ENCODE results near the gene CSNK1G2.

Gene CSNK1G2

GRCh38 chr19:1920644-1921043, 20.3 kb upstream of the CSNK1G2 start:
- no peak for DNase-seq

GRCh38 chr19:1921326-1921725, 19.6 kb upstream of the CSNK1G2 start:
- no peak for DNase-seq

- no peak for DNase-seq
These were observed 19.1 kb upstream of the CSNK1G2 start for GRCh38 chr19:1921825-1922224.

- no peak for DNase-seq
These were observed 18.2 kb upstream of the CSNK1G2 start for GRCh38 chr19:1922803-1923202.

GRCh38 chr19:1923319-1923718, 17.7 kb upstream of the CSNK1G2 start:
- no peak for DNase-seq

- no peak for DNase-seq
These were observed 16.5 kb upstream of the CSNK1G2 start for GRCh38 chr19:1924320-1924961.

GRCh38 chr19:1925544-1925943, 15.4 kb upstream of the CSNK1G2 start:
- DNase-seq, result no peak

GRCh38 chr19:1929021-1929742, 11.8 kb upstream of the CSNK1G2 start:
- peak; percentile 80 for DNase-seq

GRCh38 chr19:1931445-1931844, 9.5 kb upstream of the CSNK1G2 start:
- no peak for DNase-seq

GRCh38 chr19:1932395-1932794, 8.6 kb upstream of the CSNK1G2 start:
- DNase-seq, result no peak

GRCh38 chr19:1933244-1933643, 7.7 kb upstream of the CSNK1G2 start:
- no peak for DNase-seq

- no peak for DNase-seq
These were observed 7.0 kb upstream of the CSNK1G2 start for GRCh38 chr19:1933942-1934341.

GRCh38 chr19:1935484-1936208, 5.3 kb upstream of the CSNK1G2 start:
- DNase-seq, result no peak

- DNase-seq, result no peak
These were observed 4.5 kb upstream of the CSNK1G2 start for GRCh38 chr19:1936430-1936829.

- DNase-seq, result no peak
These were observed 3.9 kb upstream of the CSNK1G2 start for GRCh38 chr19:1936916-1937610.

- no peak for DNase-seq
These were observed 2.9 kb upstream of the CSNK1G2 start for GRCh38 chr19:1938071-1938470.

GRCh38 chr19:1942078-1942933, 1.3 kb downstream of the CSNK1G2 start:
- DNase-seq, result peak; percentile 44

- no peak for DNase-seq
These were observed 2.1 kb downstream of the CSNK1G2 start for GRCh38 chr19:1942934-1943555.

GRCh38 chr19:1943661-1944087, 2.7 kb downstream of the CSNK1G2 start:
- DNase-seq, result no peak

- DNase-seq, result no peak
These were observed 3.3 kb downstream of the CSNK1G2 start for GRCh38 chr19:1944088-1944915.
